Measurements from ENCODE around the gene CNTNAP2. TPM values are rescaled to one million over a fixed set of nuclear protein-coding genes. Genes with fewer than 3 reads are reported as not detected.

CNTNAP2 gene
- polyA plus RNA-seq, 6 donors from 2014 or later, result 38.2 to 132 (median 77.9) TPM

- Mint-ChIP-seq H3K27me3 (no peaks in the 10 kb centered on the region), H3K27ac (no peak overlapping the region), H3K36me3 (no peaks in the 10 kb centered on the region), H3K4me1 (no peaks in the 10 kb centered on the region), H3K4me3 (no peak overlapping the region), H3K9me3 (peaks cover 0 to 16% (median 8%) of the 10 kb centered on the region in 7 donors)
- ATAC-seq (ENCODE audit: low read depth in 2 of 2) (no peak), DNase-seq (no peak)
These were observed 877.2 kb downstream of the CNTNAP2 start for GRCh38 chr7:146993764-146994163.

DNA sequence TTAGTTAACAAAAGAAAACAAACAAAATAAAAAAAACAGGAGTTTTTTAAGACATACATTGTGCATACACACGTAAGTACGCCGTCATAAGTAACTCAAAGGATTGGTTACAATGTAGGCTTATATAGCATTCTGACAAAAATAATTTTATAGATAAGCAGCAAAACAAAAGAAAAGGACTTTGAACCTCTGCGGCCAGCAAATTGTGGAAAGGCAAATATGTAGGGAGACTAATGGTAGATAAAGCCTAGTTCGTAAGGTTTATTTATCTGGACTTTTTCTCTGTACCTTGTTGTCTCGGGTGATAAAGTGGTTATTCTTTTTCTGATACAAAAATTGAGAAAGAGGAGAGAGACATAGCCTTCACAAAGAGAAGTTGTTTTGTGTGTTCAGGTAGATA is 891.9 kb downstream of the CNTNAP2 start:
- ATAC-seq (ENCODE audit: low read depth in 2 of 2) (no peak), DNase-seq (no peak)
- Mint-ChIP-seq H3K4me3 (no peak overlapping the region), H3K27ac (no peak overlapping the region), H3K27me3 (no peaks in the 10 kb centered on the region), H3K4me1 (no peaks in the 10 kb centered on the region), H3K9me3 (peaks cover 0 to 7% (median 0%) of the 10 kb centered on the region in 7 donors), H3K36me3 (no peaks in the 10 kb centered on the region)

GRCh38 chr7:147012666-147013065 is 896.1 kb downstream of the CNTNAP2 start:
- Mint-ChIP-seq H3K4me3 (no peak overlapping the region), H3K4me1 (no peaks in the 10 kb centered on the region), H3K9me3 (peaks cover 0 to 10% (median 0%) of the 10 kb centered on the region in 7 donors), H3K36me3 (no peaks in the 10 kb centered on the region), H3K27me3 (no peaks in the 10 kb centered on the region), H3K27ac (no peak overlapping the region)
- ATAC-seq (ENCODE audit: low read depth in 2 of 2) (no peak), DNase-seq (no peak)

- no peak overlapping the region for H3K27ac Mint-ChIP-seq
- no peak overlapping the region for H3K4me3 Mint-ChIP-seq
- no peaks in the 10 kb centered on the region for H3K4me1 Mint-ChIP-seq
- DNase-seq, result no peak
- ATAC-seq (ENCODE audit: low read depth in 2 of 2), result no peak
- H3K27me3 Mint-ChIP-seq, result no peaks in the 10 kb centered on the region
- no peaks in the 10 kb centered on the region for H3K36me3 Mint-ChIP-seq
- H3K9me3 Mint-ChIP-seq, result peaks cover 0 to 10% (median 0%) of the 10 kb centered on the region in 7 donors
These were observed 897.2 kb downstream of the CNTNAP2 start for GRCh38 chr7:147013825-147014224.

DNA sequence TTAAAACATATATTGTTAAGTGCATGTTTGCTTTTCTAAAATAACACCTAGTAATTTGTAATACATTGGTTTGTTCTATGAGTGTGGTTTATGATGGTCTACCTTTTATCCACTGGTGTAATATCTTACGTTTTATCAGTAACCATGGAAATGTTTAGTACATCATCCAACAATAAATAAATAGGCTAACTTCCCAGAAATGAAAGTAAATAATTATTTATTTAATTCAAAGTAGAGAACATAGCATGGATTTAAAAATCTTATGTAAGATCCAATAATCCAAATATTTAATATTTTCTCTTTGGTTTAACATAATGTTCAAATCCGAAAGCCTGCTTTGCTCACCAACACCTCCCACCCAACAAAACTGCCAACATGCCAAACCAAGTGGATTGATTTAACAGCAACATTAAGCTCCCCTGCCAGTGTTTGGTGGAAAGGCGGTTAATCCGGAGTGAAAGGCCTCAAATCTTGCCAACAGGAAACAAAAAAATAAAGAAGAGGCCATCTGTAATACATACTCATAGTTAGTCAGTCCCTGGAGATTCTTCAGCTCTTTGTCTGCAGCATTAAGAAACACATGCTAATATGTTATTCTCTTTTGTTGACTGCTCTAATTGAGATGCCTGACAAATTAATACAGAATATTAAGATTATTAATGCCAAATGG is 897.8 kb downstream of the CNTNAP2 start:
- DNase-seq (no peak), ATAC-seq (ENCODE audit: low read depth in 2 of 2) (no peak)
- no peaks in the 10 kb centered on the region for H3K27me3 Mint-ChIP-seq
- H3K4me3 Mint-ChIP-seq, result no peak overlapping the region
- no peaks in the 10 kb centered on the region for H3K4me1 Mint-ChIP-seq
- H3K36me3 Mint-ChIP-seq, result no peaks in the 10 kb centered on the region
- peaks cover 0 to 10% (median 0%) of the 10 kb centered on the region in 7 donors for H3K9me3 Mint-ChIP-seq
- no peak overlapping the region for H3K27ac Mint-ChIP-seq

DNA sequence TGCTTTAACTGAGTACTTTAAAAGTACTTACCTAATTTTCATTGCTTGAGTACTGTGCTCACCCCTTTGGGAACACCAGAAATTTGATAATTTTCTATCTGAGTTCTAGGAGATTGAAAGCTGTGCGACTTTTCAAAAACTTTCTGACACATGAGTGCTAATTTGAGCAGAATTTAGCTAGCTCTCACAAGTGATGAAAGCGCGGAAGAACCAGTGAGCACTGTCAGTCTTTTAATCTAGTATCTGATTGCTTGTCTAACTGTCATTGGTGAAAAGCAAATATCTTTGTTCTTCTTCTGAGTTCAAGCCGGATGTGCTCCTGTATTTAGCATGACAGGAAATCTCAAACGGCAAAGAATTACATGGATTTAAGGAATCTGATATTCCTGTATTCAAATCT is 899.4 kb downstream of the CNTNAP2 start:
- H3K36me3 Mint-ChIP-seq, result no peaks in the 10 kb centered on the region
- no peak overlapping the region for H3K27ac Mint-ChIP-seq
- ATAC-seq (ENCODE audit: low read depth in 2 of 2), result no peak
- peaks cover 0 to 6% (median 0%) of the 10 kb centered on the region in 7 donors for H3K9me3 Mint-ChIP-seq
- H3K4me3 Mint-ChIP-seq, result no peak overlapping the region
- no peak for DNase-seq
- no peaks in the 10 kb centered on the region for H3K27me3 Mint-ChIP-seq
- H3K4me1 Mint-ChIP-seq, result no peaks in the 10 kb centered on the region

DNA sequence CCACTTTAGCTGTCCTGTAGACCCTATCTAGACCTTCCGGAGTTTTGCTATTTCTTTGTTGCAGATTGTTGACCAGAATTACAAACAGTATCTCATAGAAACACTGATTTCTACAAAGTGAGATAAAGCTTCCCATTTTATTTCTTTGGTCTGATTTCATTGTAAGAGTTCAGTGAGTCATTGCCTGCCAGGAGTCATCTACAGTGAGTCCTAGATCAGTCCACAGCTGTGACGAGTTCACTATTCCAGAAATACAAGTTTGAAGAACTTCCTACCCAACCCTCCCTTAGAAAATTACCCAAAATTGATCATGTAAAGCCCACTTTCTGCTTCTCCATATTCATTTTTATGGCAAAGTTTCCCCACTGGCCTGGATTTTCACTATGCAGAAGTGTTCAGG is 905.5 kb downstream of the CNTNAP2 start:
- Mint-ChIP-seq H3K4me1 (no peaks in the 10 kb centered on the region), H3K9me3 (peaks cover 0 to 2% (median 0%) of the 10 kb centered on the region in 7 donors), H3K36me3 (no peaks in the 10 kb centered on the region), H3K27me3 (no peaks in the 10 kb centered on the region), H3K27ac (no peak overlapping the region), H3K4me3 (peak overlapping the region in 1 of 8 donors; percentile 9)
- no peak for DNase-seq
- ATAC-seq (ENCODE audit: low read depth in 2 of 2), result no peak

GRCh38 chr7:147023440-147023839 is 906.8 kb downstream of the CNTNAP2 start:
- peaks cover 0 to 5% (median 0%) of the 10 kb centered on the region in 7 donors for H3K9me3 Mint-ChIP-seq
- DNase-seq, result no peak
- no peak overlapping the region for H3K27ac Mint-ChIP-seq
- H3K4me3 Mint-ChIP-seq, result no peak overlapping the region
- H3K4me1 Mint-ChIP-seq, result no peaks in the 10 kb centered on the region
- ATAC-seq (ENCODE audit: low read depth in 2 of 2), result no peak
- no peaks in the 10 kb centered on the region for H3K36me3 Mint-ChIP-seq
- H3K27me3 Mint-ChIP-seq, result no peaks in the 10 kb centered on the region

DNA sequence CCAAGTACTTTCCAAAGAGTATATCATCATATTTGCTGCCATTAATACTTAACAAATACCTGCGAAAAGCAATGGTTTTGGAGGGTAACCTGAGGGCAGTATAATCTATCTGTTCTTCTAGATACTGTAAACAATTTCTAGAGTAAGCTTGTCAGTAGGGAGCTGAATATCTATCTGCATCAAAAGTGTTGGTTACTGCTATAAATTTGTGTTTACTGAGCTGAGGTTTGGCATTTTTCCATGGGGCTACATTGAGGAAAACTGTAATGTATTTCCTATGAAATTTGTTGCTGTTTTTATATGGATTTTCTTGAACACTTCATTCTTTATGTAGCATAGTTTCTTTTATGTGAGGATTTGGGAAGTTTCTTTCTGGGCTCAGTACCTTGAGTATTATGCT is 913.4 kb downstream of the CNTNAP2 start:
- Mint-ChIP-seq H3K36me3 (no peaks in the 10 kb centered on the region), H3K27ac (no peak overlapping the region), H3K27me3 (no peaks in the 10 kb centered on the region), H3K4me3 (no peak overlapping the region), H3K9me3 (peaks cover 0 to 15% (median 2%) of the 10 kb centered on the region in 7 donors), H3K4me1 (no peaks in the 10 kb centered on the region)
- no peak for DNase-seq
- no peak for ATAC-seq (ENCODE audit: low read depth in 2 of 2)

DNA sequence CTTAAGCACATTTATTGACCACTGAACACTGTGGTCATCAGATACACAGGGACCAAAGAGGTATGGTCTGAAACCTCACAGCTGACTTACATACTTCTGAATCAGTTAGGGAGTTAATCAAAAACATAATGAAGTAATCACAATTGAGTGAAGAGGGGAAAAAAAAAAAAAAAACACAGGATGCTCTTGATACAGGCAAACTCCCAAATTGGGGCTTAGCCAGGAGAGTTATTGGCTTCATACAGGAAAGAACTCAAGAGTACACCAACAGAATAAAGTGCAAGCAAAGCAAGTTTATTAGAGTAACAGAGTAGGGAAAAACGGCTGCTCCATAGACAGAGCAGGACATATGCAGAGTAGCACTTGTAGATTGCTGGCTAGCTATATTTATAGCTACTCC is 917.0 kb downstream of the CNTNAP2 start:
- H3K4me1 Mint-ChIP-seq, result no peaks in the 10 kb centered on the region

GRCh38 chr7:147041438-147041837 is 924.8 kb downstream of the CNTNAP2 start:
- Mint-ChIP-seq H3K27me3 (no peaks in the 10 kb centered on the region), H3K4me3 (no peak overlapping the region), H3K27ac (no peak overlapping the region), H3K9me3 (peaks cover 0 to 4% (median 3%) of the 10 kb centered on the region in 7 donors), H3K36me3 (no peaks in the 10 kb centered on the region), H3K4me1 (no peaks in the 10 kb centered on the region)
- ATAC-seq (ENCODE audit: low read depth in 2 of 2) (no peak), DNase-seq (no peak)

More for the DNA sequence above, 917.0 kb downstream of the CNTNAP2 start:
- Mint-ChIP-seq H3K27me3 (no peaks in the 10 kb centered on the region), H3K4me3 (no peak overlapping the region), H3K27ac (no peak overlapping the region), H3K36me3 (no peaks in the 10 kb centered on the region), H3K9me3 (peaks cover 0 to 8% (median 2%) of the 10 kb centered on the region in 7 donors)
- DNase-seq (no peak), ATAC-seq (ENCODE audit: low read depth in 2 of 2) (no peak)

- DNase-seq, result no peak
- no peaks in the 10 kb centered on the region for H3K4me1 Mint-ChIP-seq
- H3K27me3 Mint-ChIP-seq, result no peaks in the 10 kb centered on the region
- no peak for ATAC-seq (ENCODE audit: low read depth in 2 of 2)
- H3K27ac Mint-ChIP-seq, result no peak overlapping the region
- peaks cover 0 to 5% (median 2%) of the 10 kb centered on the region in 7 donors for H3K9me3 Mint-ChIP-seq
- no peaks in the 10 kb centered on the region for H3K36me3 Mint-ChIP-seq
- no peak overlapping the region for H3K4me3 Mint-ChIP-seq
These were observed 928.3 kb downstream of the CNTNAP2 start for GRCh38 chr7:147044941-147045340.

GRCh38 chr7:147047696-147048095 is 931.1 kb downstream of the CNTNAP2 start:
- Mint-ChIP-seq H3K4me1 (no peaks in the 10 kb centered on the region), H3K4me3 (no peak overlapping the region), H3K9me3 (peaks cover 0 to 5% (median 0%) of the 10 kb centered on the region in 7 donors), H3K36me3 (no peaks in the 10 kb centered on the region), H3K27ac (no peak overlapping the region), H3K27me3 (no peaks in the 10 kb centered on the region)
- no peak for DNase-seq
- no peak for ATAC-seq (ENCODE audit: low read depth in 2 of 2)

DNA sequence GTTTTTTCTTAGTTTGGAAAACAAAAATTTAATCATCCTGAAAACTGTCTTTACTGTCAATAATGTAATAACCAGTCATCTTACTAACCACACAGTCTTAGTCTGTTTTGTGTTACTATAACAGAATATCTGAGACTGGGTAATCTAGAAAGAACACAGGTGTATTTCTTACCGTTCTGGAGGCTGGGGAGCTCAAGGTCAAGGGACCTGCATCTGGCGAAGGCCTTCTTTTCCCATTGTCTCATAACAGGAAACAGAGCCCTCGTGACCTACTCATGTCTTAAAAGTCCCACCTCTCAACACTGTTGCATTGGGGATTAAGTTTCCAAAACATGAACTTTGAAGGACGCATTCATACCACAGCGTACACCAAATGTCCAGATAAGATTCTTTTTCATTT is 932.3 kb downstream of the CNTNAP2 start:
- no peaks in the 10 kb centered on the region for H3K27me3 Mint-ChIP-seq
- DNase-seq, result no peak
- no peak overlapping the region for H3K4me3 Mint-ChIP-seq
- peaks cover 0 to 5% (median 0%) of the 10 kb centered on the region in 7 donors for H3K9me3 Mint-ChIP-seq
- no peak for ATAC-seq (ENCODE audit: low read depth in 2 of 2)
- no peaks in the 10 kb centered on the region for H3K36me3 Mint-ChIP-seq
- H3K27ac Mint-ChIP-seq, result no peak overlapping the region
- H3K4me1 Mint-ChIP-seq, result no peaks in the 10 kb centered on the region

DNA sequence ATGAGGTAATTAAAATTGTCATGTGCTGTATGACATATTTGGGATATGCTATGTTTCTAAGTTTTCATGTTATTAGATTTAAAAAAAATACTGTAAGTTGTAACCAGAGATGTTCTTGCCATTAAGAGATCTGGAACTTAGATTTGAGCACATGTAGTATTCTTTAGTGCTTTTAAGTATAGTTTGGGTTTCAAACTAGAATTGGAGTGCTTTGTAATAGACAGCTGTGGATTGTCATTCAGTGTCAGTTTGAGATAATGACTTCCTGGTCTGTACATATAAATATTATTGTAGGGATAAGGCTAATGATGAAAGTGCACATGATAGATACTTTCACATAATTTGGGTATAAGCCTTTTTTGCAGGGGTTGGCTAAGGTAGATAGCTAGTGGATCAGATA is 936.2 kb downstream of the CNTNAP2 start:
- Mint-ChIP-seq H3K9me3 (no peaks in the 10 kb centered on the region), H3K4me1 (no peaks in the 10 kb centered on the region), H3K4me3 (no peak overlapping the region), H3K27me3 (no peaks in the 10 kb centered on the region), H3K27ac (no peak overlapping the region), H3K36me3 (no peaks in the 10 kb centered on the region)
- DNase-seq (no peak), ATAC-seq (ENCODE audit: low read depth in 2 of 2) (no peak)

All from naive B cell (primary cell).